Omental fat pad (tissue), 4 donors: Measurements from ENCODE around the gene LTB4R. TPM values are rescaled to one million over a fixed set of nuclear protein-coding genes. Genes with fewer than 3 reads are reported as not detected.

Experiments used
- ATAC-seq: fragments of 150-250 bp; one replicate; pipeline ENCODE4 v1.9.1; 2016; ENCODE audit warnings: mild to moderate bottlenecking, moderate library complexity; ENCODE audit not compliant: low FRiP score
- DNase-seq: peaks from one replicate; pipeline ENCODE4 v3.0.0-alpha.2; 2019; ENCODE audit warnings: low spot score
- CTCF ChIP-seq, 3 donors: fragments of 450-650 bp; IDR thresholded peaks; one replicate each; pipeline ENCODE4 v1.5.1; 2016 to 2017; ENCODE audit warnings: antibody characterized with exemption in 3 of 3, mild to moderate bottlenecking in 3 of 3, moderate library complexity in 2 of 3
- total RNA-seq, 4 donors: library from RNA; depleted of rRNA; stranded (reverse); fragments of >200 nt; gene quantifications; one replicate each; pipeline ENCODE4 v1.1.0, GENCODE V29; 2016

The LTB4R gene
- total RNA-seq, 4 donors from 2014 or later, result 5.0 to 16.7 (median 12.6) TPM

- ATAC-seq, result no peak
- no peak for TF ChIP-seq CTCF (IDR thresholded peaks at IDR 0.05)
- no peak for DNase-seq
Observed at GRCh38 chr14:24356208-24356607, 44.9 kb downstream of the LTB4R start.

GRCh38 chr14:24360281-24360680 is 49.0 kb downstream of the LTB4R start:
- ATAC-seq, result no peak
- TF ChIP-seq CTCF (IDR thresholded peaks at IDR 0.05), result no peak
- DNase-seq, result no peak

GRCh38 chr14:24361326-24361725 is 50.0 kb downstream of the LTB4R start:
- no peak for TF ChIP-seq CTCF (IDR thresholded peaks at IDR 0.05)
- no peak for ATAC-seq

GRCh38 chr14:24362241-24362960 is 51.1 kb downstream of the LTB4R start:
- ATAC-seq (no peak), DNase-seq (no peak)
- TF ChIP-seq CTCF (IDR thresholded peaks at IDR 0.05), result no peak

More at GRCh38 chr14:24361326-24361725, 50.0 kb downstream of the LTB4R start:
- no peak for DNase-seq

- ATAC-seq, result no peak
Observed at GRCh38 chr14:24363401-24363800, 52.1 kb downstream of the LTB4R start.

GRCh38 chr14:24364841-24365240 is 53.5 kb downstream of the LTB4R start:
- no peak for ATAC-seq
- TF ChIP-seq CTCF (IDR thresholded peaks at IDR 0.05), result no peak

More at GRCh38 chr14:24363401-24363800, 52.1 kb downstream of the LTB4R start:
- no peak for DNase-seq
- no peak for TF ChIP-seq CTCF (IDR thresholded peaks at IDR 0.05)

More at GRCh38 chr14:24364841-24365240, 53.5 kb downstream of the LTB4R start:
- no peak for DNase-seq
